Esophagus muscularis mucosa (tissue), 3 donors: Measurements from ENCODE around the gene EPB41.

Experiments used
- POLR2A ChIP-seq: fragments of 450-650 bp; IDR thresholded peaks from one replicate; pipeline ENCODE4 v1.6.1; 2017; ENCODE audit warnings: antibody characterized with exemption, moderate library complexity, mild to moderate bottlenecking, low read depth
- POLR2AphosphoS5 ChIP-seq, 2 donors: sonication (generic); formaldehyde crosslinking; IDR thresholded peaks; one replicate each; pipeline ENCODE4 v1.6.1; 2017; ENCODE audit warnings: antibody characterized with exemption in 2 of 2
- TF ChIP-seq, protein P1 (sequence below), 3 experiments: fragments of 200-600 bp in 2 of 3; fragments of 450-650 bp in 1 of 3; sonication (generic) in 2 of 3; IDR thresholded peaks; one replicate each; pipeline ENCODE4 v1.5.1; 2017 to 2019; ENCODE audit warnings: antibody characterized with exemption in 3 of 3, mild to moderate bottlenecking in 2 of 3, moderate library complexity in 1 of 3

DNA sequence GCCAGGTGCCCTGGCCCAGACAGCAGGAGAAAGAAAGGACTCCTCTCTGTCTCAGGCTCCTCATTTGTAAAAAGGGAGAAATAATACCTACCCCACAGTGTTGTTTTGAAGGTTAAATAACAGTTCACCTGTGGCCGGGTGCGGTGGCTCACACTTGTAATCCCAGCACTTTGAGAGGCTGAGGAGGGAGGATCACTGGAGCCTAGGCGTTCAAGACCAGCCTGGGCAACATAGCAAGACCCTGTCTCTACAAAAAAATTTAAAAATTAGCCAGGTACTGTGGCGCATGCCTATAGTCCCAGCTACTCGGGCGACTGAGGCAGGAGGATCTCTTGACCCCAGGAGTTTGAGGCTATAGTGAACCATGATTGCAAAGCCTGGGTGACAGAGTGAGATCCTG, 211.8 kb downstream of the EPB41 start:
- TF ChIP-seq POLR2AphosphoS5 (IDR thresholded peaks at IDR 0.05) (no peak), POLR2A (no peak)
- TF ChIP-seq, protein P1, sequence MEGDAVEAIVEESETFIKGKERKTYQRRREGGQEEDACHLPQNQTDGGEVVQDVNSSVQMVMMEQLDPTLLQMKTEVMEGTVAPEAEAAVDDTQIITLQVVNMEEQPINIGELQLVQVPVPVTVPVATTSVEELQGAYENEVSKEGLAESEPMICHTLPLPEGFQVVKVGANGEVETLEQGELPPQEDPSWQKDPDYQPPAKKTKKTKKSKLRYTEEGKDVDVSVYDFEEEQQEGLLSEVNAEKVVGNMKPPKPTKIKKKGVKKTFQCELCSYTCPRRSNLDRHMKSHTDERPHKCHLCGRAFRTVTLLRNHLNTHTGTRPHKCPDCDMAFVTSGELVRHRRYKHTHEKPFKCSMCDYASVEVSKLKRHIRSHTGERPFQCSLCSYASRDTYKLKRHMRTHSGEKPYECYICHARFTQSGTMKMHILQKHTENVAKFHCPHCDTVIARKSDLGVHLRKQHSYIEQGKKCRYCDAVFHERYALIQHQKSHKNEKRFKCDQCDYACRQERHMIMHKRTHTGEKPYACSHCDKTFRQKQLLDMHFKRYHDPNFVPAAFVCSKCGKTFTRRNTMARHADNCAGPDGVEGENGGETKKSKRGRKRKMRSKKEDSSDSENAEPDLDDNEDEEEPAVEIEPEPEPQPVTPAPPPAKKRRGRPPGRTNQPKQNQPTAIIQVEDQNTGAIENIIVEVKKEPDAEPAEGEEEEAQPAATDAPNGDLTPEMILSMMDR (IDR thresholded peaks at IDR 0.05), result no peak
